ENCODE measurements around the gene DOCK1.
"Not testable (repeated sequence)": the region's sequence is repeated elsewhere in the genome, so short reads cannot be mapped to it uniquely, and the experiment has no call there.

Gene DOCK1

DNA sequence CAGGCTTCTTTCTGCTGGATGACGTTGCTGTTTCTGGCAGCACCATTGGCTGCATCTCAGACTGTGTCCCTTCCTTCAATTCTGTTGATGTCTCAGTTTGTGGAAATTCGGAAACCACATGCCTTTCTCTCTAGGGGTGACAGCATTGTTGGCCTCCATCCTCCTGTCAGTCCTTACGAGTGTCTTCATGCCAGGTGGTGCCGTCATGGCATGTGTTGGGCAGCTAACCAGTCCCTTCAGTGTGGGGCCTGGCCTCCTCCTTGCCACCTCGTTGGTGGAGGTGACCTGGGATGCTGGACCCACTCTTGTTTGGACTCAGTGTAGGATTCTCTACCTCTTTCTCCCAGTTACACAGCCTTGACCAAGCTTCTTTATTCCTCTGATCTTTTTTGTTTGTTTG is 402.8 kb downstream of the DOCK1 start:
- no peak for DNase-seq (ENCODE audit: low read depth)
- no peak overlapping the region for H3K4me3 ChIP-seq (ENCODE audit: low read length)
- TF ChIP-seq, protein P1, sequence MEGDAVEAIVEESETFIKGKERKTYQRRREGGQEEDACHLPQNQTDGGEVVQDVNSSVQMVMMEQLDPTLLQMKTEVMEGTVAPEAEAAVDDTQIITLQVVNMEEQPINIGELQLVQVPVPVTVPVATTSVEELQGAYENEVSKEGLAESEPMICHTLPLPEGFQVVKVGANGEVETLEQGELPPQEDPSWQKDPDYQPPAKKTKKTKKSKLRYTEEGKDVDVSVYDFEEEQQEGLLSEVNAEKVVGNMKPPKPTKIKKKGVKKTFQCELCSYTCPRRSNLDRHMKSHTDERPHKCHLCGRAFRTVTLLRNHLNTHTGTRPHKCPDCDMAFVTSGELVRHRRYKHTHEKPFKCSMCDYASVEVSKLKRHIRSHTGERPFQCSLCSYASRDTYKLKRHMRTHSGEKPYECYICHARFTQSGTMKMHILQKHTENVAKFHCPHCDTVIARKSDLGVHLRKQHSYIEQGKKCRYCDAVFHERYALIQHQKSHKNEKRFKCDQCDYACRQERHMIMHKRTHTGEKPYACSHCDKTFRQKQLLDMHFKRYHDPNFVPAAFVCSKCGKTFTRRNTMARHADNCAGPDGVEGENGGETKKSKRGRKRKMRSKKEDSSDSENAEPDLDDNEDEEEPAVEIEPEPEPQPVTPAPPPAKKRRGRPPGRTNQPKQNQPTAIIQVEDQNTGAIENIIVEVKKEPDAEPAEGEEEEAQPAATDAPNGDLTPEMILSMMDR (conservative IDR thresholded peaks at IDR 0.05; ENCODE audit: low read depth, low read length), result no peak

DNA sequence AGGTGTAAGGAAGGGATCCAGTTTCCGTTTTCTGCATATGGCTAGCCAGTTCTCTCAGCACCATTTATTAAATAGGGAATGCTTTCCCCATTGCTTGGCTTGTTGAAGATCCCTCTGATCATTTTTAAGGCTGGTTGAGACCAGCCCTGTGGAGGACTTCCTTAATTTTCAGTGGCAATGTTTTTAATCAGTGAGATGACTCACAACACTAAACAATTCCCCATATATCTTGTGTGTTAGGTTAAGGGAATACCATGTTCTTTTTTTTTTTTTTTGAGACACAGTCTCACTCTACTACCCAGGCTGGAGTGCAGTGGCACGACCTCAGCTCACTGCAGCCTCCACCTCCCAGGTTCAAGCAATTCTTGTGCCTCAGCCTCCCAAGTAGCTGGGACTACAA is 404.4 kb downstream of the DOCK1 start:
- not testable (repeated sequence) for H3K4me3 ChIP-seq (ENCODE audit: low read length); DNase-seq (ENCODE audit: low read depth)

DNA sequence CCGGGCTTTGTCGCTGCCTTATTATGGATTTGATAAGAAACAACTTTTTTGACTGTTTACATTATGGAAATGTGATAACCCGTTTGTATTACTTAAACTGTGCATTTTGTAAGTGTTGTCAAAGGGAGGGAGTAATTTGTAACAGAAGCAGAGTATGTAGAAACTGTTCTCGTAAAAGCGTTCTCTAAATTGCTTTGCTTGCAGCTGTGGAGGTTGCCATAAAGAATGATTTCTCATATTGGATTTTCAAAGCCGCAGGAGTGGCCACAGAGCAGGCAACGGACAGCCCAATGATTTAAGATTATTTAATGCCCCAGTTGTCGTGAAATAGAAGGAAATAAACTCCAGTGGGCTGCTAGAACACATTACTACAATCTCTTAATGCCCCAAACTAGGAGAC is 405.2 kb downstream of the DOCK1 start:
- H3K4me3 ChIP-seq (ENCODE audit: low read length), result no peak overlapping the region
- DNase-seq (ENCODE audit: low read depth), result no peak
- TF ChIP-seq, protein P1 (conservative IDR thresholded peaks at IDR 0.05; ENCODE audit: low read depth, low read length), result no peak

DNA sequence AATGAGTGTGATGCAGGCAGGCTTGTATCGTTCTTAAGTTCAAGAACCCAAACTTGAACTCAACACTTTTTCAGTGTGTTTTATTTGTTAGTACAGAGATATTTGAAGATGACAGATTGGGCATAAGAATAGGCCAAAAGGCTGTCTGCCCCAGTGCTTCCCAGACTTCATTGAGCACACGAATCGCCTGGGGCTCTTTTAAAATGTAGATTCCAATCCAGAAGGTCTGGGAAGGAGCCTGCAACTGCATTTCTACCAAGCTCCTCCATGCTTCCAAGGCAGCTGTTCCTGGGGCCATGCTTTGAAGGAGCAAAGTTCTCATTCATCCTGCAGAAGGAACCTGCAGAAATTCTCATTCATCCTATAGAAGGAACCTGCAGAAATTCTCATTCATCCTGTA is 405.7 kb downstream of the DOCK1 start:
- DNase-seq (ENCODE audit: low read depth), result no peak
- TF ChIP-seq, protein P1 (conservative IDR thresholded peaks at IDR 0.05; ENCODE audit: low read depth, low read length), result no peak
- H3K4me3 ChIP-seq (ENCODE audit: low read length), result no peak overlapping the region

DNA sequence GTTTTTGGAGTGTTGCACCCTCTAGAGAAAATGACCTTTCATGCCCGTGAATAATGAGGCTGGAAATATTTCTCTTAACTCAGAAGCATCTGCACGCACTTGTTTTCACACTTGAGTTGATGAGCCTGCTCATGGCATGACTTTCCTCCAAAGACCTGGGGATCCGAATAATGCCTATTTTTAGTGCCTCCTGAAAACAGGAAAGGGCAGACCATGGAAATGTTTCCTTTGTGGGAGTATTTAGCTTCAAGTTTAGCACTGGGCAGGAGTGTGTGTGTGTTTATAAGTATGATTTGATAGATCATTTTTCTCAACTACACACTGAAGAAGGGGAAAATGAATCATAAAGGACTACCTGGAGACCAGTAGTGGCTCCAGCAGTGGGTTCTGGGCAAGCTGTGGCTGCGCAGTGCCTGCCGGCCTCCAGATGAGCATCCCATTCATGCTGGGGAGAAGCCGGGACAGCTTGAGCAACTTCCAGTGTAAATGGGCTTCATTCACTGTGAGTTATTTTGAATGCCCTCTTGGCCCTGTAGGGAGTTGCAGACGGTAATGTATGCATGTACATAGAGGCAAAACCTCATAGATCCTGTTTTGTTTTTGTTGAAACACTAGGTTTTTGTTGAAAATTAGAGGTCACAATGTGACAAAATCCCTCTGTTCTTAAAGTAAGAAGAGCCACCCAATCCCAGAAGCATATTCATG is 408.9 kb downstream of the DOCK1 start:
- TF ChIP-seq, protein P1 (conservative IDR thresholded peaks at IDR 0.05; ENCODE audit: low read depth, low read length), result no peak
- H3K4me3 ChIP-seq (ENCODE audit: low read length), result no peak overlapping the region
- no peak for DNase-seq (ENCODE audit: low read depth)

DNA sequence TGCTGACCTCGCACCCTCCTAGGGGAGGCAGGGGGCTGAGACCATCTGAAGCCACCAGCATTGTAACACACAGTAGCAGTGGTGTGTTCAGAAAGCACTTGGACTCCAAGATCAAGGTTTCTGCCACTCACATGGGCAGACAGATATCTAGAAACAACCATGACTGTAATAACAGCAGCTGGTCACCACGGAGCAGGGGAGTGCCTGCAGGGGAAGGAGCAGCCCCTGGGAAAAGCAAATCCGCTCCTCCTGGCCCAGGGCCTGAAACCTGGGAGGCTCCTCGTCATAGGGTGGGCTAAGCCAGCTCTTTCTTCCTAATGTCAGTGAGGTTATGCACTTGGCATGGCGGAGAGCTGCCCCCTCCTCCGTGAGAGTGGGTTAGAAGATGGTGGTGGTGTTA is 409.6 kb downstream of the DOCK1 start:
- TF ChIP-seq, protein P1 (conservative IDR thresholded peaks at IDR 0.05; ENCODE audit: low read depth, low read length), result no peak
- H3K4me3 ChIP-seq (ENCODE audit: low read length), result no peak overlapping the region
- DNase-seq (ENCODE audit: low read depth), result no peak

DNA sequence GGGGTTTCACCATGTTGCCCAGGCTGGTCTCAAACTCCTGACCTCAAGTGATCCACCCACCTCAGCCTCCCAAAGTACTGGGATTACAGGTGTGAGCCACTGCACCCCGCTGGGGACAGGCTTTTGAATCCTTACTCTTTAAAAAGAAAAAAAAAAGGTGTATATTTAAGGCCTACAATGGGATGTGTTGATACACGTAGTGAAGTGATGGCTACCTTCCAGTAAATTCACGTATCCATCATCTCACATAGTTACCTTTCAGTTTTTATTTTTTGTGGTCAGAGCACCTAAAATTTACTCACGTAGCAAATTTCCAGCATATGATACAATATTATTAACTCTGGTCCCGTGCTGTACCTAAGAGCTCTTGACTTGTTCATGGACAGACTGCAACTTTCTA is 410.7 kb downstream of the DOCK1 start:
- DNase-seq (ENCODE audit: low read depth), result no peak
- TF ChIP-seq, protein P1 (conservative IDR thresholded peaks at IDR 0.05; ENCODE audit: low read depth, low read length), result no peak
- H3K4me3 ChIP-seq (ENCODE audit: low read length), result no peak overlapping the region

All from retinal pigment epithelial cell (primary cell).